Measurements from ENCODE around the gene ITPR1.

DNA sequence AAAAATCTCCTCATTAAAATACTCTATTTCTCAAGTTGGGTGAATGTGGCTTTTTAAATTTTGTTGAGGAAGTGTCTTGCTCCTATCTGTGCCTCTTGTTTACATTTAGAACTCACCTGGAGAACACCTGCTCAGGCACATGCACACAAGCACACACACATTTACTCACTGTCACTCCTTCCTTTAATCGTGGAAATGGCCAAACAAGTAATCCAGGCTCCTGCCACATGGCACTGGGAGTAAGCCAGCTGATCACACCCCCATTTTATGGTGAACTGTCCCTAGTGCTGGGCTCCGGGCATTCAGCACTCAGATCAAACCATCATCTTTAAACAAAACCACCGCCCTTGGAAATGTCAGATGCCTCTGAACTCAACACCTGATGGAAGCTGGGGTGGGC, 281.4 kb downstream of the ITPR1 start:
- TF ChIP-seq ZNF548 (tag by site-specific recombination; IDR thresholded peaks at IDR 0.05) (no peak), GLI4 (tag by site-specific recombination; IDR thresholded peaks at IDR 0.05) (no peak), ZNF513 (tag by site-specific recombination; IDR thresholded peaks at IDR 0.05) (no peak), ZNF580 (tag by site-specific recombination; IDR thresholded peaks at IDR 0.05) (no peak), ZNF488 (tag by site-specific recombination; IDR thresholded peaks at IDR 0.05) (no peak), PRDM1 (tag by site-specific recombination; IDR thresholded peaks at IDR 0.05) (no peak), ZSCAN18 (tag by site-specific recombination; IDR thresholded peaks at IDR 0.05) (no peak), ZBTB7A (tag by site-specific recombination; IDR thresholded peaks at IDR 0.05; ENCODE audit: low read depth) (no peak)
- TF ChIP-seq, protein P1, sequence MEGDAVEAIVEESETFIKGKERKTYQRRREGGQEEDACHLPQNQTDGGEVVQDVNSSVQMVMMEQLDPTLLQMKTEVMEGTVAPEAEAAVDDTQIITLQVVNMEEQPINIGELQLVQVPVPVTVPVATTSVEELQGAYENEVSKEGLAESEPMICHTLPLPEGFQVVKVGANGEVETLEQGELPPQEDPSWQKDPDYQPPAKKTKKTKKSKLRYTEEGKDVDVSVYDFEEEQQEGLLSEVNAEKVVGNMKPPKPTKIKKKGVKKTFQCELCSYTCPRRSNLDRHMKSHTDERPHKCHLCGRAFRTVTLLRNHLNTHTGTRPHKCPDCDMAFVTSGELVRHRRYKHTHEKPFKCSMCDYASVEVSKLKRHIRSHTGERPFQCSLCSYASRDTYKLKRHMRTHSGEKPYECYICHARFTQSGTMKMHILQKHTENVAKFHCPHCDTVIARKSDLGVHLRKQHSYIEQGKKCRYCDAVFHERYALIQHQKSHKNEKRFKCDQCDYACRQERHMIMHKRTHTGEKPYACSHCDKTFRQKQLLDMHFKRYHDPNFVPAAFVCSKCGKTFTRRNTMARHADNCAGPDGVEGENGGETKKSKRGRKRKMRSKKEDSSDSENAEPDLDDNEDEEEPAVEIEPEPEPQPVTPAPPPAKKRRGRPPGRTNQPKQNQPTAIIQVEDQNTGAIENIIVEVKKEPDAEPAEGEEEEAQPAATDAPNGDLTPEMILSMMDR (tag by site-specific recombination; IDR thresholded peaks at IDR 0.05), result no peak

Measured in HEK293 (cell line).